GM21390 (cell line): Measurements from ENCODE around the gene EGFL7.

Experiments
- ATAC-seq: cut with Tn5 transposase; IDR thresholded peaks from one replicate; pipeline ENCODE4 v1.9.1; 2021; ENCODE audit not compliant: unreplicated experiment

EGFL7 gene

DNA sequence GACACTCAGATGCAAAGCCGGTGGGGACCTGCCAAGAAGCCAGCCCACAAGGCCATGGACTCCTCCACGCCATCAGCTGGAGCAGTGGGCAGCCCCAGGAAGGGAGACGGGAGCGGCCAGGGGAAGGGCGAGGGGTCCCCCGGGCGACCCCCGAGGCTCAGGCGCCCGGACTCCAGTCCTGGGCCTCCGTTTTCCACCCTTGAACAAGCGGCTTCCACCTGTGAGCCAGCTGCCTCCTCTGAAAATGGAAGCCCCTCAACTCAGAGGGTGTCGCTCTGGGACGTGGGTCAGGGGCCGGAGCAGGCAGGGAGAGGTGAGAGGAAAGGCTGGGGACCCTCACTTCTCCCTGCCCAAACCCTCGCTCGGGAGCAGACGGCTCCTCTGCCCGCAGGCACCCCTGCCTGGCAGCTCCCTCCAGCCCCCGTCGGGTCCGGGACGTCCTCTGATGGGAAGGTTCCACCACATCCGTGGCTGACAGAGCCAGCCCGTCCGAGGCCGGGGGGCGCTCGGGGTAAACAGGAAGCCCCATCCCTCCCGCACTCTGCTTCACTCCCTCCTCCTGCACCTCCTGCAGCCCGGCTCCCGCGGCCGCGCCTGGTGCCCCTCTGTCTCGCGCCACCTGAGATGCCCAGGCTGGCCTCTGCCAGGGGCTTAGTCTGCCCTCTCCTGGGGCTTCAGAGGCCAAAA is 3.7 kb upstream of the EGFL7 start:
- no peak for ATAC-seq

DNA sequence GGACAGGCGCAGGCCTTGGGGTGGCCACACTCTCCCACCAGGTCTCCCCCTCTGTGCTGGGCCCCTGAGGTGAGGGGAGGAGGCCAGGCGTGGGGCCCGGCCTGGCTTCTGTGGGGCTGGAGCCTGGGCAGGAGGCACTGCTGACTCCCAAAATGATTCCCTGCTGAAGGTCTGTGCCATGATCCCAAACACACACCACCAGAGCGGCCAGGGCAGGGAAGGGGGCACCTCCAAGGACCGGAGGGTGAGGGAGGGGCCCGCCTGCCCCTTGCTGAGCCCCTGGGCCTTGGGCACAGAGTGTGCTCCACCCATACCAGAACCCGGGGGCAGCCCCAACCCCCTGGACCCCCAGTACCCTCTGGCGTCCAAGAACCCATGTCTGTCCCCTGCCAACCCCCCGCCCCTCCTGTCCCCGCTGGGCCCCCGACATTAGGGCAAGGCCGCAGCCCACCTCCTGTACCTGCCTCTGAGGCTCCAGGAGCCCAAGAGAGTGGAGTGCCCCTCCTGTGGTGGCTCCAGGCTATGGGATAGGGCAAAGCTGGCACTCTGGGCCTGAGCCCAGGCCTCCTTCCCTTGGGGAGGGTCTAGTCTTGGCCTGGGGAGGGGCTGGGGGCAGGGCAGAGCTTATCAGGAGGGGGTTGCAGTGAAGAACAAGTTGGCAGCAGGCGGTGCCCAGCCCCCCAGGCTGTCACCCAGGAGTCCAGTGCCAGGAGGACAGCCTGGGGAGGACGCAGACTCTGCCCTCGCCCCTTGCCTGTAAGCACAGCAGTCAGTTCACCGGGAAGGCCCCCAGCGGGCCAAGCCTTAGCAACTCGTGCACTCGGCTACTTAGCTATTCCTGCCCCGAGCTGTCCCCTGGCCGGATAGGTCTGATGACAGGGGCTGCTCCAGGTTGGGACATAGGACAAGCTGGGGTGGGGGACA is 2.6 kb upstream of the EGFL7 start:
- no peak for ATAC-seq

DNA sequence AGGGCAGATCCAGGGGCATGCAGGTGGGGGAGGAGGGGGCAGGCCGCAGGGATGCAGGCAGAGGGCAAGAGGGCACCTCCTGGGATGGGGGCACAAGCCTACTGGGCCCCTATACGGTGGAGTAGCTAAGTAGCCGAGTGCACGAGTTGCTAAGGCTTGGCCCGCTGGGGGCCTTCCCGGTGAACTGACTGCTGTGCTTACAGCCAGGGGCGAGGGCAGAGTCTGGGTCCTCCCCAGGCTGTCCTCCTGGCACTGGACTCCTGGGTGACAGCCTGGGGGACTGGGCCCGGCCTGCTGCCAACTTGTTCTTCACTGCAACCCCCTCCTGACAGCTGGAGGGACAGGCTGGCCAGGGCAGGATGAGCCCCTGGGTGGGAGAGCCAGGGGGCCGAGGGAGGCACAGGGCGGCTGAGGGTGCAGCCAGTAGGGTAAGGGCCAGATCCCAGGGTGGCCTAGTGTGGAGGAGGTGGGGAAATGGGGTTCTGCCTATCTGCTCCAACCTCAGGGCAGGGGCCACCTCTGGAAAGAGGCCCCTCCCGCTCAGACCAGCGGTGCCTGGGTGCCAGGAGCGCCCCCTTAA is 1.7 kb upstream of the EGFL7 start:
- ATAC-seq, result no peak

DNA sequence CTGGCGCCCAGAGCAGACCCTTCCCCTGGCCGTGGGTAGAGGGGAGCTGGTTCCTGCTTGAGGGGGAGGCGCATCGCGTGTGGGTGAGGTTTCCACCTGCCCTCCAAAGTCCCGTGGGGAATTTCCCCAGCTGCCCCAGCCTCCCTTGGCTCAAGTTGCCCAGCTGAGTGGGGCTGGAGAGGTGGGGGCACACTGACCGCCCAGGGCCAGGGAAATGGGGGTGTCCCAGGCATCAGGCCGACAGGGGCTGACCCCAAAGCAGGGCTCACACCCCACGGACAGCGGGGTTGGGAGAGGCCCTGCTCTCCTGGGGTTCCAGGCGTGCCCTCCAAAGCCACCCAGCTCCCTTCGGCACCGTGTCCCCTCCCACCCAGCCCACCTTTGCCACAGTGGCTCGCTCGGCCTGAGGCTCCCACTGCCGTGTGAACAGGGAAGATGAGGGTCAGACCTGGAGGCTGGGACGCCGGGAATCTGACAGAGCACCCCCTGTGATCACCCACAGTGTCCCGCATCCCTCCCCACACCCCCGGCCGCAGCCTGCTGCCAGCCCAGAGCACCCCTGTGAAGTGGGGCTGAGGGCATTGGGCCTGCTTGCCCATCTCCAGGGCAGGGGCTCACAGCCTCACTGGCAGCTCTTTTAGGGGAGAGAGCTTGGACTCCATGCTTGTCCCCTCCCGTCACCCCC is 933 bp upstream of the EGFL7 start:
- ATAC-seq, result no peak

DNA sequence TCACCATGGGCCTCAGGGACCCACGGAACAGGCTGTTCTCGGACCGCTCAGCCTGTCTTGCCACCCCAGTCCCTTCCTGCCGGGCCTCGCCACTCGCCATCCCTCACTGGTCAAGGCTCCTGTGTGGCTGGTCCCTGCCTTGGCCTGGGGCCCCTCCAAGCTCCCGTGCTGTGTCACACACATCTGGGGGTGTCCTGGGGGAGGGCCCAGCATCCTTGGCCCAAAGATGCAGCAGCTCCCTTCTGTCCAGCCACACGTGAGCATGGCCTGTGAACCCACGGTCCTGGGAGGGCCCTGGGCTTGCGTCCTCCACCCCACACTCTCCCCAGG is 425 bp upstream of the EGFL7 start:
- no peak for ATAC-seq

DNA sequence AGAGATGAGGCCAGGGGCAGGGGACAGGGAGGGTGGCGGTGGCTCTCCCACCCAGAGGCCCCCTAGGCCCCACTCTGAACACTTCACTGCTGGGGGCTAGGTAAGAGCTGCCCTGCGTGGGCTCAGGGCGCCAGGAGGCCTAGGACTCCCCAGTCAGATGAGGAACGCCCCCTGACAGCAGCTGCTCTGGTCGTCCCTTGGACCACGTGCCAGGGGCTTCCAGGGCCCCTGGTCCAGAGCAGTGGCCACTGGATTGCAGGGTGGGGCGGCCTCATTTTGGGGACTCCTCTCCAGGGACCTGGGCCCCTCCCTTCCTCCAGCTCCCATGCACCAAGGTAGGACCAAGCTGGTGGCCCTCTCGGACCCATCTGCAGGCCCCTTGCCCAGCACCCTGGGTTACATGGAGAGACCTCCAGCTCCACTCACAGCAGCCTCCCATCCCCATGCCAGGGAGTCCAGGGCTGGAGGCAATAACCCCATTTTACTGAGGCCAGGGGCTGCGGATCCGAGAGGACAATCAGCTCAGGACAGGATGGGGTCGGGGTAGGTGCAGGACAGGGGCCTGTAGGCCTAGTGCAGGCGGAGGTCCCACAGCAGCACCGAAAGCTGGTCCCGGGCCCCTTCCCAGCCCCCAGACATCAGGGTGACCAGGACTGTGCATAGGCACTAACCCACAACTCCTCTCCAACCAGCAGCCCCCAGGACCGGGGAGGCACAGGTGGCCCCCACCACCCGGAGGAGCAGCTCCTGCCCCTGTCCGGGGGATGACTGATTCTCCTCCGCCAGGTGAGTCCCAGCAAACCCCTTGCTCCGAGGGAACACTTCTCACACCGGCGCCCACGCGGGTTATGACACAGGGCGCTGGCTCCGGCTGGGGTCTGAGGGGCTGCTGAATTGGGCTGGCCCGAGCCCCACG is 1.5 kb downstream of the EGFL7 start:
- ATAC-seq, result no peak

DNA sequence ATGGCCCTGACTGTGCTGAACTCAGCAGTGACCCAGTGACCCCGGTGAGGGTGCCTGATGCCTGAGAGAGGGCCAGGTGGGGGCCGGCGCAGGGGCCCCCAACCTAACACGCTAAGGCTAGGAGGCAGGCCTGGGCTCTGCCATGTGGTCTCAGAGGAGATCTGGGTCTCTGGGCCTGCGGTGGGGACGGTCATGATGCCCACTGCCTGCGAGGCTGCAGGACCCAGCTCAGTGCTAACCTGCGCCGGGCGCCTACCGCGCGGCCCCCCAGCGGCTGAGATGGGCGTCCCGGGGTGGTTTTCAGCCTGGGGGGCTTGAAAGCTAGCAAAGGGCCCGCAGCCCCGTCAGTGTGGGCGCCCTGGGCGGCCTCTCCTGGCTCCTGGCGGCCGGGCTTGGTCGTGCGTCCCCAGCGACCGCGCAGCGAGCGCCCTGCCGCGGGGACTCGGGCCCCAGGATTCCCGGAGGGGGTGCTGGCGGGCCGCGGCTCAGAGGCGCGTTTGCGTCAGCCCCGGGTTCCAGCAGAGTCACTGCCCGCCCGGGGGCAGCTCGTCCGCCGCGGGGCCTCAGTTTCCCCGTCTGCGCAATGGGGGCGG is 2.5 kb downstream of the EGFL7 start:
- ATAC-seq, result no peak

DNA sequence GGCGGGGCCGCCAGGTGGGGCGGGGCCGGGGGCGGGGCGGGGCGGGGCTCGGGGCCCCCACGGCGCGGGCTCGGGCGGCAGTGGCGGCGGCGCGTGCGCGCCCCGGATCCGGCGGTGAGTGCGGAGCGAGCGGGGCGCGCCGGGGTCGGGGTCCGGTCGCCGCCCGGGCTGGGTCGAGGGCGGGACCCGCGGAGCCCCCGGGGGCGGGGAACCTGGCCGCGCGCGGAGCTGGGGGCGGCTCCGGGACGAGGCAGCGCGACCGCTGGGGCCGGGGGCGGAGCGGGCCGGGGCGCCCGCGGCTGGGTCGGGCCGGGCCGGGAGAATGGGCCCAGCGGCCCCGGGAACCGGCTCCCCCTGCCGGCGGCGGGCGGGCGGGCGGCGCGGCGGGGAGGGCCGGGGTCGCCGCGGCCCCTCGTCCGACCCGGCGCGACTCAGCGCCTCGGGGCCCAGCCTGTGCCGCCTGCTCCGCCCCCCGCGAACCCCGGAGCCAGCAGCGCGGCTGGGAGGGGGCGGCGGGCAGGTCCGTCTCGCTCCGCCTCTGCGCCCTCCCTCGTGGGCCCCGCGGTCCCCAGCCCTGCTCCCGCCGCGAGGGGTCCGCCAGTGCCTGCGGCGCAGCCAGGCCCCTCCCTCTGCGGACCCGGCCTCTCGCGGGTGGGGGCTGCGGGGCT is 3.1 kb downstream of the EGFL7 start:
- ATAC-seq, result no peak

DNA sequence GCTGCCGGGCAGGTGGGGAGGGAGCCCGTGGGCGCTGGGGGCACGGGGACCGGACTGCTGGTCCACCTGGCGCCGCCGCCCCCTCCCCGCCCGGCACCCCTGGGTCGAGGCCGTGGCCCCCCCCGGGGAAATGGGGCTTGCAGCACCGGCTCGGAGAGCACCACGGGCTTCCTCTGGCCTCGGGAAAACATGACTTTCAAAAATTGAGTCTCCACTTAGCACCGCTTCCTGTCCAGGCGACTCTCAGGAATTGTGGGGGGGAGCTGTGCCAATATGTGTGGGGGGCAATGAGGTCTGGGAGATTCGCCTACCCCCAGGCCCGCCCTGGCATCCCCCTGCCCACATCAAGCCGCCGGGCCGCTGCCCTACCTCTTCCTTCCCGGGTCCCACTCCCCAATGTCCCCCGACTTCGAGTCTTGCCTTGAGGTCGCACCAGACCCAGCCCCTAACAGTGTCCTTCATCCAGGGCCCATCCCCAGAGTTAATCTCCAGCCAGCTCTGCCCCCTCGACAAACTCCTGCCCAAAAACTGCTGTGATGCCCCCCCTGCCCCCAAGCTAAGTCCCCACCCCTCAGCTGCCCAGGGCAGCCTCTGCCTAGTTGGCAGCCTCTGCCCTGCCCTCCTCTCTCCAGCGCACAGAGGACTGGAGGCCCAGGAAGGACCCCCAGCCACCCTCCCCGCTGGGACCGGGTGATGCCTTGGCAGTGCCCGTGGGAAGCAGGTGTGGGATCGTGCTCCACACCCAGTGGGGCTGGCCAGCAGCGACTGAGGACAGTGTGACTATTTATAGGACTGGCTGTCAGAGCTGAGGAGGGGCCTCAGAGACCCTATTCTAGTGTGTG is 3.9 kb downstream of the EGFL7 start:
- ATAC-seq, result no peak

DNA sequence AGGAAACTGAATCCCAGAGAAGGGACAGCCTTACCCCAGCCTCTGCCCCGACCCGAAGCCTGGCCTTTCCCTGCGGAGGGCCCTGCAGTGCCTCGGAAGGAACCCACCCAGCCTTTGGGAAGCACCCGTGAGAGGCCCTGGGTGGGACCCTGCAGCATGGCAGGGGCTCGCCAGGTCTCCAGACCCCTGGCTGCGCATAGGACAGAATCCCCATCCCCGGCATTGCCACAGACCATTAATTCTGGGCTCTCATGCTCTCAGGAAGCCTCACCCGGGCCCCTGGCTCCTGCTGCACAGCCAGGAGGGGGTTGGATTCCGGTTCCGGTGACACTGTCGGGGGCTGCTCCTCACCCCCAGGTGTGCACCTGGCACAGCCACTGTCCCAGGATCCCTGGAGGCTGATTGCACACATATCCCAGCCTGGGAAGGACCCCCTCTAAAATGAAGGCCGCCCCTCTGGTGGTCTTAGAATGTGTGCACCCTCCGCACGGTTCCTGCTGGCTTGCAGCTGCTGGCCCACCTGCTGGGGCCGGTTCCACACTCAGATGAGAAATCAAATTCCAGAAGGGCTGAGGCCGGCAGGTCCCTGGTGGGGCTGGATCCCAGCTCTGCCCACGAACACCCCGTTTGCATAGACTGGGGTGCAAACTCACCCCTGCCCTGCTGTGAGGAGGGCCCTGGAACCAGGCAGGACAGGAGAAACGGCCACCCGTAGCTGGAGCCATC is 4.7 kb downstream of the EGFL7 start:
- ATAC-seq, result no peak

DNA sequence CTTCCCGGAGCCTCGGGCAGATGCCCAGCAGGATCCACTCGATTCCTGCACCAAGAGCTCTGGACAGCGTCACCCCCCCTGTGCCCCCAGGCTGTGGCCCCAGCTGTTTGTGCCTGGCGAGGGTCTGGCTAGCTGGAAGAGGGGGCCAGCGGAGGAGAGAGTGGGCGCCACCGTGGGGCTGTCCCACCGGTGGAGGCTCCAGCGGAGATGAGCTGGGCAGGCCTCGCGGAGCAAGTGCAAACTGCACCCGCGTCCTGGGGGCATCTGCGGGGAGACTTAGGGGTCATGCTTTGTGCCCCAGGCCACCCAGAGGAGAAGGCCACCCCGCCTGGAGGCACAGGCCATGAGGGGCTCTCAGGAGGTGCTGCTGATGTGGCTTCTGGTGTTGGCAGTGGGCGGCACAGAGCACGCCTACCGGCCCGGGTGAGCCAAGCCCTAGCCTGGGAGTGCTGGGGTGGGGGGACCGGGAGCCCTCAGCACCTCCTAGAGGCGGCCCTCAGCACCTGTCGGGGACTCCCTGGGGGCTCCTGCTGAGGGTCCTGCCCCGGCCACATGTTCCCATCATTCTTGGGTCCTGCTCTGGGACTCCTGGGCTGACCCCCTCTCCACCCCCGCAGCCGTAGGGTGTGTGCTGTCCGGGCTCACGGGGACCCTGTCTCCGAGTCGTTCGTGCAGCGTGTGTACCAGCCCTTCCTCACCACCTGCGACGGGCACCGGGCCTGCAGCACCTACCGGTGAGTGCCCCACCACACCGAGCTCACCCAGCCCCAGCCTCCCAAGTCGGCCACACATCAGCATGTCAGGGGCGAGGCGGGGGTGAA is 5.4 kb downstream of the EGFL7 start:
- no peak for ATAC-seq

DNA sequence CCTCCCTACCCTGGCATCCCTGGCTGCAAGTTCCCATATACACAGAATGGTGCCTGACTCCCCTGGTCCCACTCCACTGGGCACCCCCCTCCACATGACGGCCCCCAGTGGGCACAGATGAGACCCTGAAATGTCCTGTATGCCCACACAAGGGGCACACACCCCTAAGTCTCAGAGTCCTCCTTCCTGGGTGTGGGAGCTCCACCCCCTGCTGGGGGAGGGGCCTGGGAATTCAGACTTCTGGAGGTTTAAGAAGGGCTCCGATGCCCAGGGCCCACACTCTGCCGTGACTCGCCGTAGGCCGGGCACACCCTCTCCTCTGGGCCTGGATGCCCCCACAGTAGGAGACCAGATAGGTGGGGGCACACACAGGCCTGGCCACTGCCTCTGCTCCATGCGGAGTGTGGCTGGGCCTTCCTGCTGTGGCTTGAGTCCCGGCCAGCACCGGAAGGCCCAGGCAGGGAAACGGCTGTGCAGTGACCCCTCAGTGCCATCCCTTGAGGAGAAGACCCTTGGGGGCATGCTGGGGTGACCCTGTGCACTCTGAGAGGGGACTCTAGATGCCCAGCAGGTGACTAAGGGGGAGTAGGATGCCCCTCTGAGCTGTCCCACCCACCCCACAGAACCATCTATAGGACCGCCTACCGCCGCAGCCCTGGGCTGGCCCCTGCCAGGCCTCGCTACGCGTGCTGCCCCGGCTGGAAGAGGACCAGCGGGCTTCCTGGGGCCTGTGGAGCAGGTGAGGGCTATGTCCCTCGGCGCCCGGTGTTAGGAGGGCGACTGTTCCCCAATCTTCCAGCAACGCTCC is 6.5 kb downstream of the EGFL7 start:
- no peak for ATAC-seq

DNA sequence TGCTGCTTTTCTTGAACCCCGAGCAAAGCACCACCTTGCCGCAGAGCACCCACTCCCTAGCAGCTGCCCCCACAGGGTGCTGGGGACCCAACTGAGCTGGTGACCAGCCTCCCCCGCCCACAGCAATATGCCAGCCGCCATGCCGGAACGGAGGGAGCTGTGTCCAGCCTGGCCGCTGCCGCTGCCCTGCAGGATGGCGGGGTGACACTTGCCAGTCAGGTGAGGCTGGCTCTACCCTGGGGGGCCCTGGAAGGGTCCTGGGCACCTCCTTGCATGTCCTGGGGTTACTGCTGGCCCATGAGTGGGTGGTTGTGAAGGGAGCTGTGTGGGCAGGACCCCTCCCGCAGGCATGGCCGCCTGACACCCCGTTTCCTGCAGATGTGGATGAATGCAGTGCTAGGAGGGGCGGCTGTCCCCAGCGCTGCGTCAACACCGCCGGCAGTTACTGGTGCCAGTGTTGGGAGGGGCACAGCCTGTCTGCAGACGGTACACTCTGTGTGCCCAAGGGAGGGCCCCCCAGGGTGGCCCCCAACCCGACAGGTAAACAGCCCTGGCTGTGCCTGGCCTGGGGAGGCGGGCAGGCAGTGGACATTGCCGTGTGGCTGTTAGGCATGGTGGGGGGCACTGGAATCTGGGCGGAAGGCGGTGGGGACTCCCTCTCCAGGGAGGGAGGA is 7.2 kb downstream of the EGFL7 start:
- ATAC-seq, result no peak

DNA sequence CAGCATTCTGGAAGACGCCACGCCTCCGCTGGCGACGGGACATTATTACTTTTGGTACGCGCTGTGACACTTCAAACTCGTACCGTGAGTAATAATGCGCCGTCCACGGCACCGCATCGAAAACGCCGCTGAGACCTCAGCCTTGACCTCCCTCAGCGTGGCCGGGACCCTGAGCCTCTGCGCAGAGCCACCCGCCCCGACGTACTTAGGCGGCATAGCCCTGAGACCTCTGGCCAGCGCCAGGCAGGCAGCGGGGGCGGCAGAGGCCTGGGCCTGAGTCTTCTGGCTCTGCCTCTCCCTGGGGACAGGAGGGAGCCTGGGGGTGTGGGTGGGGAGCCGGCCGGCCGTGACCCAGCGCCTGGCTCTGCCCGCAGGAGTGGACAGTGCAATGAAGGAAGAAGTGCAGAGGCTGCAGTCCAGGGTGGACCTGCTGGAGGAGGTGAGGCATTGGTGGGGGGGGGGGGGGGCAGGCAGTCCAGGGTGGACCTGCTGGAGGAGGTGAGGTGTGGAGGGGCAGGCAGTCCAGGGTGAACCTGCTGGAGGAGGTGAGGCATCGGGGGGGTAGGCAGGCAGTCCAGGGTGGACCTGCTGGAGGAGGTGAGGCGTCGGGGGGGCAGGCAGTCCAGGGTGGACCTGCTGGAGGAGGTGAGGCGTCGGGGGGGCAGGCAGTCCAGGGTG is 8.0 kb downstream of the EGFL7 start:
- no peak for ATAC-seq

DNA sequence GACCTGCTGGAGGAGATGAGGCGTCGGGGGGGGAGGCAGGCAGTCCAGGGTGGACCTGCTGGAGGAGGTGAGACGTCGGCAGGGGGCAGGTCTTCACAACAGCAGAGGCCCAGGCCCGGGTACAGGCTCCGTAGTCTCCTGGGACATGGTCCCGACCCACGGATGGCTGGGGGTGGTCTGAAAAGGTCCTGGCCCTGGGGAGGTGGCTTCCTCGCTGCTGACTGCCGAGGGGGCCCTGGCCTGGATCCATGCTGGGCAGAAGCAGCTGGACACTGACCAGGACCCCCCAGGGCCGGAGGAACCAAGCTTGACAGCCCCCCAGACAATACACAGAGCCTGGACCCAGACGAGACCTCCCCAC is 8.5 kb downstream of the EGFL7 start:
- ATAC-seq, result no peak
